ENCODE data around the gene GRHL1.

Gene GRHL1

GRCh38 chr2:10038123-10038522, 86.6 kb downstream of the GRHL1 start:
- Histone ChIP-seq H3K27ac (ENCODE audit: low read length) (no peak overlapping the region), H3K9ac (ENCODE audit: low read length) (no peak overlapping the region), H3K9me3 (ENCODE audit: insufficient read depth, low read length) (no peaks in the 10 kb centered on the region), H2AFZ (ENCODE audit: low read depth, low read length) (no peak overlapping the region), H4K20me1 (ENCODE audit: insufficient read depth, low read length) (no peaks in the 10 kb centered on the region), H3K4me2 (ENCODE audit: low read length) (no peak overlapping the region), H3K27me3 (ENCODE audit: low read depth, low read length) (no peaks in the 10 kb centered on the region), H3K4me1 (ENCODE audit: low read length) (no peaks in the 10 kb centered on the region), H3K4me3 (ENCODE audit: low read length) (no peak overlapping the region), H3K79me2 (ENCODE audit: low read length) (no peaks in the 10 kb centered on the region), H3K36me3 (replicated peaks; ENCODE audit: low read depth, low read length) (no peaks in the 10 kb centered on the region)
- no peak for TF ChIP-seq EZH2phosphoT487 (IDR thresholded peaks at IDR 0.05; ENCODE audit: low read depth)

GRCh38 chr2:10038716-10039115, 87.2 kb downstream of the GRHL1 start:
- no peaks in the 10 kb centered on the region for H3K79me2 ChIP-seq (ENCODE audit: low read length)
- no peak overlapping the region for H3K4me3 ChIP-seq (ENCODE audit: low read length)
- TF ChIP-seq, protein P1, sequence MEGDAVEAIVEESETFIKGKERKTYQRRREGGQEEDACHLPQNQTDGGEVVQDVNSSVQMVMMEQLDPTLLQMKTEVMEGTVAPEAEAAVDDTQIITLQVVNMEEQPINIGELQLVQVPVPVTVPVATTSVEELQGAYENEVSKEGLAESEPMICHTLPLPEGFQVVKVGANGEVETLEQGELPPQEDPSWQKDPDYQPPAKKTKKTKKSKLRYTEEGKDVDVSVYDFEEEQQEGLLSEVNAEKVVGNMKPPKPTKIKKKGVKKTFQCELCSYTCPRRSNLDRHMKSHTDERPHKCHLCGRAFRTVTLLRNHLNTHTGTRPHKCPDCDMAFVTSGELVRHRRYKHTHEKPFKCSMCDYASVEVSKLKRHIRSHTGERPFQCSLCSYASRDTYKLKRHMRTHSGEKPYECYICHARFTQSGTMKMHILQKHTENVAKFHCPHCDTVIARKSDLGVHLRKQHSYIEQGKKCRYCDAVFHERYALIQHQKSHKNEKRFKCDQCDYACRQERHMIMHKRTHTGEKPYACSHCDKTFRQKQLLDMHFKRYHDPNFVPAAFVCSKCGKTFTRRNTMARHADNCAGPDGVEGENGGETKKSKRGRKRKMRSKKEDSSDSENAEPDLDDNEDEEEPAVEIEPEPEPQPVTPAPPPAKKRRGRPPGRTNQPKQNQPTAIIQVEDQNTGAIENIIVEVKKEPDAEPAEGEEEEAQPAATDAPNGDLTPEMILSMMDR (IDR thresholded peaks at IDR 0.05; ENCODE audit: low read depth, low read length), result no peak
- TF ChIP-seq EZH2phosphoT487 (IDR thresholded peaks at IDR 0.05; ENCODE audit: low read depth), result no peak
- H3K9me3 ChIP-seq (ENCODE audit: insufficient read depth, low read length), result no peaks in the 10 kb centered on the region
- H3K27me3 ChIP-seq (ENCODE audit: low read depth, low read length), result no peaks in the 10 kb centered on the region
- H3K9ac ChIP-seq (ENCODE audit: low read length), result no peak overlapping the region
- no peak overlapping the region for H2AFZ ChIP-seq (ENCODE audit: low read depth, low read length)
- no peak overlapping the region for H3K27ac ChIP-seq (ENCODE audit: low read length)
- H3K4me2 ChIP-seq (ENCODE audit: low read length), result no peak overlapping the region
- H3K4me1 ChIP-seq (ENCODE audit: low read length), result no peaks in the 10 kb centered on the region
- H4K20me1 ChIP-seq (ENCODE audit: insufficient read depth, low read length), result no peaks in the 10 kb centered on the region
- no peaks in the 10 kb centered on the region for H3K36me3 ChIP-seq (replicated peaks; ENCODE audit: low read depth, low read length)

GRCh38 chr2:10039658-10040410, 88.3 kb downstream of the GRHL1 start:
- Histone ChIP-seq H3K9me3 (ENCODE audit: insufficient read depth, low read length) (no peaks in the 10 kb centered on the region), H3K4me3 (ENCODE audit: low read length) (no peak overlapping the region), H3K4me1 (ENCODE audit: low read length) (no peaks in the 10 kb centered on the region)

GRCh38 chr2:10041711-10042110, 90.2 kb downstream of the GRHL1 start:
- Histone ChIP-seq H3K4me3 (ENCODE audit: low read length) (no peak overlapping the region), H3K27ac (ENCODE audit: low read length) (no peak overlapping the region), H3K27me3 (ENCODE audit: low read depth, low read length) (no peaks in the 10 kb centered on the region), H3K9me3 (ENCODE audit: insufficient read depth, low read length) (no peaks in the 10 kb centered on the region), H2AFZ (ENCODE audit: low read depth, low read length) (no peak overlapping the region), H3K79me2 (ENCODE audit: low read length) (no peaks in the 10 kb centered on the region), H3K4me2 (ENCODE audit: low read length) (no peak overlapping the region), H3K4me1 (ENCODE audit: low read length) (no peaks in the 10 kb centered on the region), H4K20me1 (ENCODE audit: insufficient read depth, low read length) (no peaks in the 10 kb centered on the region), H3K9ac (ENCODE audit: low read length) (no peak overlapping the region), H3K36me3 (replicated peaks; ENCODE audit: low read depth, low read length) (no peaks in the 10 kb centered on the region)
- TF ChIP-seq EZH2phosphoT487 (IDR thresholded peaks at IDR 0.05; ENCODE audit: low read depth), result no peak
- TF ChIP-seq, protein P1 (IDR thresholded peaks at IDR 0.05; ENCODE audit: low read depth, low read length), result no peak

More at GRCh38 chr2:10039658-10040410, 88.3 kb downstream of the GRHL1 start:
- Histone ChIP-seq H3K4me2 (ENCODE audit: low read length) (no peak overlapping the region), H3K27me3 (ENCODE audit: low read depth, low read length) (no peaks in the 10 kb centered on the region), H3K27ac (ENCODE audit: low read length) (no peak overlapping the region), H2AFZ (ENCODE audit: low read depth, low read length) (no peak overlapping the region), H3K9ac (ENCODE audit: low read length) (no peak overlapping the region), H4K20me1 (ENCODE audit: insufficient read depth, low read length) (no peaks in the 10 kb centered on the region), H3K79me2 (ENCODE audit: low read length) (no peaks in the 10 kb centered on the region), H3K36me3 (replicated peaks; ENCODE audit: low read depth, low read length) (no peaks in the 10 kb centered on the region)
- TF ChIP-seq, protein P1 (IDR thresholded peaks at IDR 0.05; ENCODE audit: low read depth, low read length), result no peak
- TF ChIP-seq EZH2phosphoT487 (IDR thresholded peaks at IDR 0.05; ENCODE audit: low read depth), result no peak
